HG02763 (cell line): ENCODE data around the gene FRG2C.
"Not testable (repeated sequence)": the region's sequence is repeated elsewhere in the genome, so short reads cannot be mapped to it uniquely, and the experiment has no call there.

ENCODE experiments used
- ATAC-seq: cut with Tn5 transposase; IDR thresholded peaks from one replicate; pipeline ENCODE4 v1.9.1; 2021; ENCODE audit warnings: mild to moderate bottlenecking, moderate library complexity; ENCODE audit not compliant: unreplicated experiment

The FRG2C gene

DNA sequence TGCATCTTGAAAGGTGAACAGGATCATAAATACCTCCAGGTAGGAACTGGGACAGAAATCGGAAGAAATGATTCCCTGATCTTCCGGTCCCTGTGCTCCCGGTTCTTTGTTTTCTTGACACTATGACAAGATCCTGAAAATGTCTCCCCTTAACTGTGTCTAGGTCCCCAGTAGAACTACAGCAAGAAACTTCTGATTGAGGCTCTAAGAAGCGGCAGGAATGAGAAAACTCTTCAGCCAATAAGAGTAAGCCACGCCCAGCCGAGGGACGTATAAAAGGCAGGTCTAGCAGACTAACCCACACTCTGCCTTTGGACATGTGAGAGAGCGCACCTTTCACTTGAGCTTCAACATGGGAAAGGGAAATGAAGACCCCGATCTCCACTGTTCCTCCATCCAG, at the start of gene FRG2C:
Gene FRG2C, plus strand, starts transcription at position 301 of the 400 bp plus-strand sequence. Its CDS starts 52 bp downstream, at position 353.
- ATAC-seq: not testable (repeated sequence)

DNA sequence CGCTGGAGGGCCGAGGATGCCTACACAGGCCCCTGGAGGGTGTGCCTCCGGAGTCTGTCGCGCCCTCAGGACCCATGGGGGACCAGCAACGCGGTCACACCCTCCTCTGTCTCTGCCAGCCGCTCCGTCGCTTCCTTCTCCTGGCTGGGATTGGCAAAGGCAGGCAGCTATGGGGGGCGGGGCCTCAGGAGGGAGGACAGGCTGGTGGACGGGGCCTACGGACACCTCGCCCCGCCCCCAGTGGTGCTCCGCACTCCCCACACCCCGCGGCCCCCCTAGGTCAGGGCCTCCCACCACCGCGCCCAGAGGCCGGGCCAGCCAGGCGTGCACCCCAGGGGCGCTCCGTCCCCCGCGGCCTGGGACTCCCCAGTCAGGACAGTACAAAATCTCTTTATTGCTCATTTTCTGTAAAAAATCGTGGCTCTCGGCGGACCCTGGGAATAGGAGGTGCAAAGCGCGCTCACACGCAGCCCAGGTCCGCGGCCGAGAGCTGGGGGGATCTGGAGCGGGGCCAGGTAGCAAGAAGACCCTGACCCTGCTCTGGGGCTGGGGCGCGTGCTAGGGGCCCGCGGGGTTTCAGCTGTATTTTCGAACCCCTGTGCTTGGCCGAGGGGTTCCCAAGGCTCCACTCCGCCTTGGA, 45.3 kb upstream of the FRG2C start:
- ATAC-seq: not testable (repeated sequence)

DNA sequence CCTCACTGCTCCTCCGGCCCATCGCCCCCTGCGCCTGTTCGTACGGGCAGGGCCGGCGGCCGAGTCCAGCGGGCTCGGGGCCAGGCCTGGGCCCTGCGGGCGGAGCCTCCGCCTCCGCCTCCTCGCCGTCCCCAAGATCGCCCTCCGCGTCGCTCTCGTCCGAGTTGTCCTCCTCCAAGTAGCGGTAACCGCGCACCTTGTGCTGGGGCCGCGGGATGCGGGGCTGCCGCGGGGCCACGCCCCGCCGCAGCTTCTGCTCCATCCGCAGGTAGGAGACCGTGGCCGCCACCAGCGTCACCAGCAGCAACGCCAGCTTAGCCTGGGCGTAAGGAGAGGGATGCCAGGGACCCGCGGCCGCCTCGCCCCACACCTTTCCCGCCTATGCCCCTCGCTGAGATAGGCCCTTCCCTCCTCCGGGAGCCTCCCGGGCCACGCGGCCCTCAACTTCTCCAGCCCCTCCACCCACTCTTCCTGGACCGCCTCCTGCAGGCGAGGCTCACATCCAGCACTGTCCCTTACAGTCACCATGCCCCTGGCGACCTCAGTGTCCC, 44.6 kb upstream of the FRG2C start:
- ATAC-seq: not testable (repeated sequence)

DNA sequence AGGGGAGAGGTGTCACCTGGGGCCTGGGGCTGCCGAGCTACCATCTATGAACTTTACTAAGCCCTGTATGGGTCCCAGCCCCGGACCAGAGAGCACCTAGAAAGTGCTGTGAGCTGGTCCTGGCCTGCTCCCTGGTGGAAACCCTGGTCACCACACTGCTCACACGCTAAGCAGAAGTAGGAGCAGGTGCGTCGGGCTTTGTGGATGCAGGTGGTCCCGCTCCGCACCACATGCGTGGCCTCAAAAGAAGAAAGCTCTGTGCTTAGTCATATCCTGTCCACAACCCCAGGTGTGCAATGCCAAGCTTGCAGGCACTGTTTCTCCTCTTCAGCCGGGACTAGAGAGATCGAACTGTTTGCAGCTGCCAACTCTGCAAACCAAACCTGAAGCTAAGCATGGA, 42.4 kb upstream of the FRG2C start:
- ATAC-seq: not testable (repeated sequence)

DNA sequence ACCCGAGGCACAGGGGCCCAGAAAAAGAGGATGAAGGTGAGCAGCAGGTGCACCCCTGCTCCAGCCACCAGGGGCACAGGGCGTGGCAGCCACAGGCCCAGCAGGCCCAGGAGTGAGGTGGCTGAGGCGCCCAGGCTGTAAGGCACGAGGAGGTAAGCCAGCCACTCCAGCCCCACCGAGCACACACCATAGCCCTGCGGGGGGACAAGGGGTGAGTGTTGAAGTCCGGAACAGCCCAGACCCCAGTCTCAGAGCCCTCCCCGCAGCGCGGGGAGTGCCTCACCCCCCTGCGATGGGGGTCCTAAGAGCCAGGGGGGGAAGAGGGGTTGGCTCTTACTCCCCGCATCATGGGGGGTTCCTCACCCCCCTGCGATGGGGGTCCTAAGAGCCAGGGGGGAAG, 40.5 kb upstream of the FRG2C start:
- ATAC-seq: not testable (repeated sequence)

DNA sequence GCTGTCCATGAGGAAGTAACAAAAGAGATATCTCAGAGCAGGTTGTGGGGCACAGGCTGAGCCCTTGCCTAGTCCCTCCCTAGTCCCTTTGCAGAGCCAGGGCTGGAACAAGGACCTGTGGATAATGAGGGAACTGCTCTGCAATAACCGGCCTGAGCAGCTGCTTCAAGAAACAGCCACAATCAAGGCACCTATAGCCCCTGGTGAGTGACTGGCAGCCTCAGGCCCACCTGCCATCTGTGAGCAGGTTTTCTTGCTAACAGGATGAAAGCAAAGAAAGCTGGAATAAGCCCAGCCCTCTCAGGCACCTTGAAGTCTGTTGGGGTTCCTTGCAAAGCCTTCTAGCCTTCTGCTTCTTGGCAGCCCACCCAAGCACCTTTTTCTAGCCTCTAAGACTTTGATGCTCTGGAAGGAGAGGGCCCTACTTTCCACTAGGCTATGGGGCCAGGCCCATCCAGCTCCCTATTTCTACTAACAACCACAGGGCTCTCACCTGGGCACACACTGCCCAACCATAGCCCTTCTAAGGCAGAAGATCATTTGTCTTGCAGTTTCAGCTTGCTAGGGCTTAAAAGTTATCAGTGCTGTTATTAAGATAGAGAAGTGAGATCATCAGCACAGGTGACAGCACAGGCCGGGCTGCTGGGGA, 33.1 kb upstream of the FRG2C start:
- ATAC-seq: not testable (repeated sequence)

DNA sequence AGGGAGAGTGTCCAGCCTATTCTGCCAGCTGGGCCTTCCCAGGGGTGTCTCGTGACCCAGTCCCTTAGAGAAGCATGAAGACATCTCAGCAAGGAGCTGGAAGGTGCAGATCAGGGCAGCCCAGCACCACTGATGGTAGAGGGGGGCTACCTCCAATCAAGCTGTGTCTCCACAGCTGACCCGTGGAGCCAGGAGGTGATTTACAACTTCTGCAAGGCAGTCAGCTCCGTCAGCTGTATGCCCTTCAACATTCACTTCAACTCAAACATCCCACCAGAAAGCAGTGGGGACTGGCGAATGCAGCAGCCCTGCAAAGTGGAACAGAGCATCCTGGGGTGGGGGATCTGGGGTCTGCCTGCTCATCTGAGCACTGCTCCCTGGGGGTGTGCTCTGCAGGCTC, 32.6 kb upstream of the FRG2C start:
- no peak for ATAC-seq

DNA sequence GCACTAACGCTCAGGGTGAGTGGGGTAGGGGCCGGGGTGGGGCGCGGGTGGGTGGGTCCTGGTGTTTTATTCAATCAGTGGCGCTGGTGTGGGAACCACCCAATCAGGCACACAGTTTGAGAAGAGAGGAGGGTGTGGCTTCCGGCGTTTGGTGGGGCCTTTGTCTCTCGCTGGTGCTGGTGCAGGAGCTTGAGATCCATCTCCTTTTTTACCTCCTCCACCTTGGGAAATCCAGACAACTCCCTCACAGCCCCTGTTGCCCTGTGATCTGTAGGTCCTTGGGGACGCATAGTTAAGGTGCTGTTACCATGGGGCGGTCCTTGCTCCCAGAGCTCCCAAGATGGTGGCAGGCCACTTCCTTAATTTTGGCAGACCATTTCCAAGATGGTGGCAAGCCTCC, 25.2 kb upstream of the FRG2C start:
- not testable (repeated sequence) for ATAC-seq

DNA sequence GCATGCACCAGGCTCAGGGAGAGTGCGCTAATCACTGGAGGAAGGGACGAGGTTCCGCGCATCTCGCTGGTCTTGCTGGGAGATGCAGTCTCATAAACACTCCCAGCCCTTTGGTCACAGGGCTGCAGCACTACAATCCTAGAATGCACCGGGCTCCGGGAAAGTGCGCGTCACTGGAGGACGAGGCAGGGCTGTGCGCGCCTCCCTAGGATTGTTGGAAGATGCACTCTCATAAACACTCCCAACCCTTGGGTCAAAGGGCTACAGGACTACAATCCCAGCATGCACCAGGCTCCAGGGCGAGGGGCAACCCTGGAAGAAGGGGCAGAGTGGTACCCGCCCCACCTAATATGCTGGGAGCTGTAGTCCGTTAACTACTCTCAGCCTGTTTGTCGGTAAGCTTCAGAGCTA, 23.0 kb upstream of the FRG2C start:
- ATAC-seq: not testable (repeated sequence)

DNA sequence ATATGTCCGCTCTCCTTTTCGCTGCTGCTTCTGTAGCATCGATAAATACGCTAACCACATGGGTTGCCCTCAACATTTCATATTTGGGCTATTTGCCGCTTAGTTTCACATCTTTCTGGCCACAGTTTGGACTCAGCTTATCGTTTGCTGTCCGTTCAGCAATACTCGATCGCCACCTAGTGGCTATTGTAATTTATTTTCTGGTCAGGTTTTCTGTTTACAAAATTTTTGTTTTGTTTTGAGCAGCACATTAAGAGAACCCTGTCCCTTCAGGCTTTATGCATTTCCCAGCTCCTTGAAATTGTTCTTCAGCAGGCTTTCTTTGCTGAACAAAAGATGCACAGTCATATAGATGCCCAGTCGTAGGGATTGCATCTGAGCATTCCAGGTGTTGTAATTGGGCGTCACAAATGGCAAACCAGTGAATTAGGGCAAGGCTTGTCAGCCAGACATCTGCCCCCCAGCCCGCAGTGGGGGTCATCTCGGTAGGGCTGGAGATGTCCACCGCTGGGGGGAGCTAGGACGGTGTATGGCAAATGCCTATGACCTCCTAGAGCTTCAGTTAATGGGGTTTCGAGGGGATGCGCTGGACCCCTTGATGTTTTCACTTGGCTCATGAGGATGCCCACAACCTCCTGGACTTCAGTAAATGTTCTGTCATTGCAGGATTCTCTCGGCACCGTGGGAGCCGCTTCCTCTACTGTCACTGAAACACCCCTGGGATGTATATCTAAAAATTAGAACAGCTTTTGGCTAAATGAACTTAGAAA, 20.9 kb upstream of the FRG2C start:
- not testable (repeated sequence) for ATAC-seq

DNA sequence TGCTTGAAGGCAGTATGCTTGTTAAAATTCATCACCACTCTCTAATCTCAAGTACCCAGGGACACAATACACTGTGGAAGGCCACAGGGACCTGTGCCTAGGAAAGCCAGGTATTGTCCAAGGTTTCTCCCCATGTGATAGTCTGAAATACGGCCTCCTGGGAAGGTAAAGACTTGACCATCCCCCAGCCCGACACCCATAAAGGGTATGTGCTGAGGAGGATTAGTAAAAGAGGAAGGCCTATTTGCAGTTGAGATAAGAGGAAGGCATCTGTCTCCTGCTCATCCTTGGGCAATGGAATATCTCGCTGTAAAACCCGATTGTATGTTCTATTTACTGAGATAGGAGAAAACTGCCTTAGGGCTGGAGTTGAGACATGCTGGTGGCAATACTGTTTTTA, 18.6 kb upstream of the FRG2C start:
- ATAC-seq: not testable (repeated sequence)

DNA sequence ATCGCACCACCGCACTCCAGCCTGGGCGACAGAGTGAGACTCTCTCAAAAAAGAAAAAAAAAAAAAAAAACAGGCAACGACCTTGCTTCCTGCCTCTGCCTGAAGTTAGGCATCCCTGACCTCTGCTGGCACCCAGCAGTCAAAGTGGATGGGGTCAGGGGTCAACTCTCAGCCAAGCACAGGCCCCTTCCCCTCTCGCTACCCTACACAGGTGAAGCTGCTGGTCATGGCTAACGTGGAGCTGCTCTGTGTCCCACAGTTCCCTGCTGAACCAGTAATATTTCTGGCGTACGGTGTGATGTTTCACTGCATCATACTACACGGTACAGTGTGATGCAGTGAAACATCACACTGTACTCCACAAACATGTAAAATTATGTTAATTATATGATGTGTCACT, 13.9 kb upstream of the FRG2C start:
- no peak for ATAC-seq

DNA sequence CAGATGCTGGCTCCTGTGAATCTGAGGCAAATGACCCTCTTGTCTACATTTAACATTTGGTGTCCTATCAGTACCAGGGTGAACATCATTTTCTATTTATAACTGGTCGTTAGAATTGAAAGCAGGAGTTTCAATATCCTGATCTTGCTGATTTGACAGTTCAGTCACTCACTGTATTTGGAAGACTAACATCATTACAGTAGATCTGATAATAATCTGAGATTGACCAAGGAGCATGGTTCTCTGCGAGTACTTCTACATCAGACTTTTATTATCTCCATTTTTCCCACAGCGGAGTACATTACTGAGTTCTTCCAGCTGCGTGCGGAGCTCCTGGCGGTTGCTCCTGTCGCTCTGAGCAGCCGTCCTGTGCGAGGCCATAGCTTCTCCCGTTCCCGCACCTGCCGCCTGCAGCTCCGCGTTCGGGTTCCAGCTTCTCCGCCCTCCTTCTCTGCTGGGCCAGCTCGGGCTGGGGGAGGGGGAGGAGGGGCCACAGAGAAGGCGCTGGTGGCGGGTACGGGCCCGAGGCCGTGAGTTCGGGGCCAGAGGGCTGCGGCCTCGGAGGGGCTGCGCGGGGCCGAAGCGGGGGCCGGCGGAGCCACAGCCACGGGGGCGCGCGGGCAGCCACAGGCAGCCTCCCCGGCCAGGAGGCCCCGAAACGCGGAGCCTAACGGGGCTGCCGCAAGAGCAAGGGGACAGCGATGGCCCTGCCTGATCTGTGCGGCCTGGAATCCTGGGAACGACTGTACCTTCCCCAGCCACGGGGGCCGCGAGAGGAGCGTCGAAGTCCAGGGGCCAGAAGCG, 8.8 kb upstream of the FRG2C start:
- not testable (repeated sequence) for ATAC-seq

DNA sequence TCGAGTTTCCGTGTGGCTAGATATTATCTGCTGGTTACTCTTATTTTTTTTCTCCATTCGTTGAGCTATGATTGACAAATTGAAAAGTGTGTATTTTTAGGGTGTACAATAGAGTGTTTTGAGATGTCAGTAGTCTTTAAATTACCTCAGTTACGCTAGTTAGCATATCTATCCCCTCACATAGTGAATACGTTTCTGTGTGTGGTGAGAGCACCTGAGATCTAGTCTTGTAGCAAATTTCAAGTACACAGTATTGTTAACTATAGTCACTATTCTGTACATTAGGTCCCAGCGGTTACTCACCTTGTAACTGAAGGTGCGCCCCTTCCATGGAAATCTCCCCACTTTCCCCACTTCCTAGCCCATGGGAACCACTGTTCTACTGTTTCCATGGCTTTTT, 8.2 kb upstream of the FRG2C start:
- ATAC-seq: not testable (repeated sequence)

DNA sequence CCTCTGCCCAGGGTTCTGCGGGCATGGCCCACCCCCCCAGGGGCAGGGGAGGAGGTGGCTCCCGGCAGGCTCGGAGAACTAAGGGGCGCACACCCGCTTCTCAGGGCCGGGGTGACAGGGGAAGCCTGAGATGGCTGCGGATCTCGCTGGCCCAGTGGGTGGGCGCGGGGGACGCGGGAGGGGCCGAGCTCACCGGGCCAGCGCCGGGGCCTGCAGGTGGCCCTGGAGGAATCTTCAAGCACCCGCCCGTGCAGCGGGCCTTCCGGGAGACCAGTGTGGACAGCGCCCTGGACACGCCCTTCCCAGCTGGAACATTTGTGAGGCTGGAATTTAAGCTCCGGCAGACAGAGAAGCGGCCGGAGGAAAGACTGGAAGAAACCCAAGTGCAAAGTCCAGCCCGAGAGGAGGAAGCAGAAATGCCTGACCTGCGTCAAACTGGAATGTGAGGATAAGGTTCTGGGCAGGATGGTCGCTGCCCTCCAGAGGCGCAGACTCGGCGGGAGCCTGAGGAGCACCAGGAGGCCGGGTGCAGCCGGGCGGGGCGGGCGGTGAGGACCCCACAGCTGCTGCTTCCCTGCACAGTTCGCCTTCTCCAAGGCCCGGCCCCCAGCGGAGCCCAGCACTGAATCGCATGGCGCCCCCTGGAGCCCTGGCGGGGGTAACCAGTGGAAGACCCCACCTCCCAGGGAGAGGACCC, 5.6 kb upstream of the FRG2C start:
- not testable (repeated sequence) for ATAC-seq

DNA sequence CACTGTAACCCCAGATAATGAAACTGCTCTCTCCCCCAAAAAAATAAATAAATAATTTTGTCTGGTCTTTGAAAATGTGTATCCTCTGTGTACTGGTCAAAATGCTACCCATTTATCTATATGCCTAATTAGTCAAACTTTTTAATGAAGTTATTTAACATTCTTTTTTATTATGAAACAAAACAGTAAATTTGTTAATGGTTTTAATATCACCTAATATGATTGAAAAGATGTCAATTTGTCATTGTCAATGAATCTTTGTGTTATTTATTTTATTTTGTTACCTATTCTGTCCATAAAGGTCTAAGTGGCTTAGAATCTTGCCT, 5.1 kb upstream of the FRG2C start:
- ATAC-seq: not testable (repeated sequence)

DNA sequence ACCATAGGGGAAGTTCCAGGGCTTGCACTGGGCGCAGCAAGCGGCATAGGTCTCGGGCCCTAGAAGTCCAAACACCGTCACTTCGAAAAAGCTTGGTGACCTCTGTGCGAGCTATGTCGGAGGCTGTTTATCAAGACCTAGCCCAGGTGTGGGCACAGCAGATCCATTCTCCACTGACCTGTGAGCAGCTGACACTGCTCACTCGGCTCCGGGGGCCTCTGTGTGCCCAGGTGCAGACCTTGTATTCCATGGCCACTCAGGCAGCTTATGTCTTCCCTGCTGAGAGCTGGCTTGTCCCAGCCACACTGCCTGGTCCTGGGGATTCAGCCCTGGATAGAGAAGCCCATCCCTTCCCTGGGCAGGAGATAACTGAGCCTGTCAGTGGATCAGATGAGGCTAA, 1.5 kb downstream of the FRG2C start:
- ATAC-seq: not testable (repeated sequence)

DNA sequence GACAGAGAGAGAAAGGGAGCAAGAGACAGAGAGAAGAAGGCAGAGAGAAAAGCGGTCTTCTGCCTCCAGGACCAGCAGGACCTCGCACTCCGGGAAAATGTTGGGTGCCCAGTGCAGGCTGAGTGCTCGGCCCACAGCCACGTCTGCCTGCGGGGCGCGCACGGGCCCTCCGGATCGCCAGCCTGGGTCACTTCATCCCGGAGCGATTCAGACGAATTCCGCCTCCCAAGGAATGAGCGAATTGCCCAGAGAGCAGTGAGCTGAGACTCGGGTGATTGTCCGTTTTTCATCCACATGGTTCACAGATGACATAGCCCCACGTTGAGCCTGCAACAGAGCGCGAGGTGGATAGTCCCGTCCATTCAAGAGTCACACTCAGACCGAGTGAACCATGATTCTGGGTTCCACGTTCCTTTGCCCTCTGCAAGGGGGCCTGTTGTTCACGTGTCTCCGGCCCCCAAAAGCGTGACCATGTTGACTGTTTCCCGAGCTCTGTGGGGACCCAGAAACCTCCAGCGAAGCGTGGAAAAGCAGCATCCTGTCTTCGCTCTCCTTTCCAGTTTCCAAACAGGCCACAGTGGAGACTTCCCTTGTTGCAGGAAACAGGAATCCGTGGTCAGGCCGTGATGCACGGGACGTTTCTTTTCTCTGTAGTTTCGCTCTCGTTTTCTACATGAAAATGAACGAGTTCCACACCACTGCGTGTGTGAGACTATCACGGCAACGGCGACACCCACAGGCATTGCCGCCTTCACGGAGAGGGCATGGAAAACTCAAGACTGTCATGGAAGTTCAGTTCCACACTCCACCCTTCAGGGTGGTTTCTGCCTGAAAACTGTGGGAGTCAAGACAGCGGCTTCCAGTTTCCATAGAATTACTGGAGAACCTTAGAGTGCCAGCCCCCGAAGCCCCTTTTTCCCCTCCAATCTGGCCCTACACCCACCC, 3.9 kb downstream of the FRG2C start:
- peak; percentile 19 for ATAC-seq

DNA sequence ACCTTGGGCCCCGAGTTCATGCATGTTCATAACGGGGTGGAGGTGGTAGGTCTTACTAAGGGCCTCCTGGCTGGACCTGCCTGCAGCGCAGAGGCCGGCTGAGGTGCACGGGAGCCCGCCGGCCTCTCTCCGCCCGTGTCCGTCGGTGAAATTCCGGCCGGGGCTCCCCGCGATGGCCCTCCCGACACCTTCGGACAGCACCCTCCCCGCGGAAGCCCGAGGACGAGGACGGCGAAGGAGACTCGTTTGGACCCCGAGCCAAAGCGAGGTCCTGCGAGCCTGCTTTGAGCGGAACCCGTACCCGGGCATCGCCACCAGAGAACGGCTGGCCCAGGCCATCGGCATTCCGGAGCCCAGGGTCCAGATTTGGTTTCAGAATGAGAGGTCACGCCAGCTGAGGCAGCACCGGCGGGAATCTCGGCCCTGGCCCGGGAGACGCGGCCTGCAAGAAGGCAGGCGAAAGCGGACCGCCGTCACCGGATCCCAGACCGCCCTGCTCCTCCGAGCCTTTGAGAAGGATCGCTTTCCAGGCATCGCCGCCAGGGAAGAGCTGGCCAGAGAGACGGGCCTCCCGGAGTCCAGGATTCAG, 4.7 kb downstream of the FRG2C start:
- ATAC-seq: not testable (repeated sequence)
